NCI-H82 treated with DMSO at 0.1 percent for 48 hours (cell line): ENCODE results near the gene SDSL.

Experiments used
- DNase-seq: peaks from one replicate; lab custom pipeline; 2025; ENCODE audit not compliant: unreplicated experiment; lab: John Stamatoyannopoulos, UW

The SDSL gene

GRCh38 chr12:113467502-113468364 is 45.6 kb downstream of the SDSL start:
- no peak for DNase-seq

GRCh38 chr12:113468365-113469223 is 46.4 kb downstream of the SDSL start:
- DNase-seq, result no peak

GRCh38 chr12:113469224-113469948 is 47.2 kb downstream of the SDSL start:
- no peak for DNase-seq

GRCh38 chr12:113469949-113470743 is 48.0 kb downstream of the SDSL start:
- no peak for DNase-seq

- DNase-seq, result no peak
These were observed 48.9 kb downstream of the SDSL start for GRCh38 chr12:113470871-113471618.

- DNase-seq, result no peak
These were observed 49.5 kb downstream of the SDSL start, which contains the start of gene LHX5 for GRCh38 chr12:113471619-113472171. Gene LHX5 (minus strand): TSS chr12:113471871. CDS start chr12:113471498, 373 bp downstream.

- no peak for DNase-seq
These were observed 50.3 kb downstream of the SDSL start for GRCh38 chr12:113472191-113473121.

GRCh38 chr12:113473400-113473799 is 51.2 kb downstream of the SDSL start:
- no peak for DNase-seq

GRCh38 chr12:113473942-113474341 is 51.8 kb downstream of the SDSL start:
- no peak for DNase-seq

GRCh38 chr12:113474635-113475436 is 52.7 kb downstream of the SDSL start:
- peak; percentile 51 for DNase-seq

- no peak for DNase-seq
These were observed 53.4 kb downstream of the SDSL start for GRCh38 chr12:113475451-113476175.

- no peak for DNase-seq
These were observed 54.2 kb downstream of the SDSL start for GRCh38 chr12:113476176-113476986.

- DNase-seq, result no peak
These were observed 55.1 kb downstream of the SDSL start for GRCh38 chr12:113477171-113477841.

GRCh38 chr12:113477842-113478215 is 55.6 kb downstream of the SDSL start:
- DNase-seq, result no peak

GRCh38 chr12:113478351-113479011 is 56.3 kb downstream of the SDSL start:
- no peak for DNase-seq
